ENCODE data around the gene SPTB. TPM values are rescaled to one million over a fixed set of nuclear protein-coding genes. Genes with fewer than 3 reads are reported as not detected.

Gene SPTB
- total RNA-seq, 1 donor from 2014 or later = 312 TPM

GRCh38 chr14:64891173-64891838 lies 11.6 kb upstream of the SPTB start:
- peaks cover 4 to 9% (median 7%) of the 10 kb centered on the region in 3 donors for H3K4me1 ChIP-seq (ENCODE audit: control insufficient read depth in 3 of 3, insufficient read depth in 3 of 3, low read length in 3 of 3)
- H3K27ac ChIP-seq (ENCODE audit: low read depth, low read length) = no peak overlapping the region
- H3K4me3 ChIP-seq (ENCODE audit: low read length in 3 of 3) = no peak overlapping the region

GRCh38 chr14:64889352-64889751 lies 9.6 kb upstream of the SPTB start:
- H3K4me3 ChIP-seq (ENCODE audit: low read length in 3 of 3) = no peak overlapping the region
- H3K27ac ChIP-seq (ENCODE audit: low read depth, low read length) = no peak overlapping the region
- H3K4me1 ChIP-seq (ENCODE audit: control insufficient read depth in 3 of 3, insufficient read depth in 3 of 3, low read length in 3 of 3) = peaks cover 4 to 9% (median 7%) of the 10 kb centered on the region in 3 donors
- H3K9me3 ChIP-seq (ENCODE audit: control insufficient read depth in 3 of 3, low read length in 3 of 3) = no peaks in the 10 kb centered on the region
- H3K9ac ChIP-seq (ENCODE audit: low read depth in 1 of 3, low read length in 3 of 3) = no peak overlapping the region
- no peaks in the 10 kb centered on the region for H3K27me3 ChIP-seq (ENCODE audit: control insufficient read depth in 3 of 3, insufficient read depth in 3 of 3, low read length in 3 of 3)
- H3K36me3 ChIP-seq (ENCODE audit: control insufficient read depth in 3 of 3, insufficient read depth in 3 of 3, low read length in 3 of 3) = no peaks in the 10 kb centered on the region

More at GRCh38 chr14:64891173-64891838, 11.6 kb upstream of the SPTB start:
- Histone ChIP-seq H3K27me3 (ENCODE audit: control insufficient read depth in 3 of 3, insufficient read depth in 3 of 3, low read length in 3 of 3) (no peaks in the 10 kb centered on the region), H3K9me3 (ENCODE audit: control insufficient read depth in 3 of 3, low read length in 3 of 3) (no peaks in the 10 kb centered on the region), H3K9ac (ENCODE audit: low read depth in 1 of 3, low read length in 3 of 3) (no peak overlapping the region), H3K36me3 (ENCODE audit: control insufficient read depth in 3 of 3, insufficient read depth in 3 of 3, low read length in 3 of 3) (no peaks in the 10 kb centered on the region)

- Histone ChIP-seq H3K9ac (ENCODE audit: low read depth in 1 of 3, low read length in 3 of 3) (no peak overlapping the region), H3K4me1 (ENCODE audit: control insufficient read depth in 3 of 3, insufficient read depth in 3 of 3, low read length in 3 of 3) (peaks cover 0 to 5% (median 4%) of the 10 kb centered on the region in 3 donors), H3K27me3 (ENCODE audit: control insufficient read depth in 3 of 3, insufficient read depth in 3 of 3, low read length in 3 of 3) (peaks cover 0 to 3% (median 2%) of the 10 kb centered on the region in 3 donors), H3K27ac (ENCODE audit: low read depth, low read length) (no peak overlapping the region), H3K4me3 (ENCODE audit: low read length in 3 of 3) (no peak overlapping the region), H3K9me3 (ENCODE audit: control insufficient read depth in 3 of 3, low read length in 3 of 3) (no peaks in the 10 kb centered on the region), H3K36me3 (ENCODE audit: control insufficient read depth in 3 of 3, insufficient read depth in 3 of 3, low read length in 3 of 3) (no peaks in the 10 kb centered on the region)
Measured at GRCh38 chr14:64885559-64885958, 5.9 kb upstream of the SPTB start.

GRCh38 chr14:64880221-64881121 lies 764 bp upstream of the SPTB start:
- Histone ChIP-seq H3K9me3 (ENCODE audit: control insufficient read depth in 3 of 3, low read length in 3 of 3) (no peaks in the 10 kb centered on the region), H3K36me3 (ENCODE audit: control insufficient read depth in 3 of 3, insufficient read depth in 3 of 3, low read length in 3 of 3) (no peaks in the 10 kb centered on the region), H3K27me3 (ENCODE audit: control insufficient read depth in 3 of 3, insufficient read depth in 3 of 3, low read length in 3 of 3) (peaks cover 0 to 5% (median 5%) of the 10 kb centered on the region in 3 donors), H3K4me1 (ENCODE audit: control insufficient read depth in 3 of 3, insufficient read depth in 3 of 3, low read length in 3 of 3) (peaks cover 11 to 39% (median 15%) of the 10 kb centered on the region in 3 donors), H3K4me3 (ENCODE audit: low read length in 3 of 3) (peak overlapping the region; percentile 56 to 88 (median 86)), H3K9ac (ENCODE audit: low read depth in 1 of 3, low read length in 3 of 3) (peak overlapping the region; percentile 72 to 82 (median 75)), H3K27ac (ENCODE audit: low read depth, low read length) (peak overlapping the region; percentile 90)

GRCh38 chr14:64878837-64879634 lies 671 bp downstream of the SPTB start:
- Histone ChIP-seq H3K4me1 (ENCODE audit: control insufficient read depth in 3 of 3, insufficient read depth in 3 of 3, low read length in 3 of 3) (peaks cover 21 to 51% (median 29%) of the 10 kb centered on the region in 3 donors), H3K9ac (ENCODE audit: low read depth in 1 of 3, low read length in 3 of 3) (peak overlapping the region; percentile 93 to 97 (median 94)), H3K27me3 (ENCODE audit: control insufficient read depth in 3 of 3, insufficient read depth in 3 of 3, low read length in 3 of 3) (peaks cover 0 to 5% (median 5%) of the 10 kb centered on the region in 3 donors)

GRCh38 chr14:64877846-64878245 lies 1.9 kb downstream of the SPTB start:
- Histone ChIP-seq H3K27ac (ENCODE audit: low read depth, low read length) (peak overlapping the region; percentile 90), H3K27me3 (ENCODE audit: control insufficient read depth in 3 of 3, insufficient read depth in 3 of 3, low read length in 3 of 3) (peaks cover 0 to 6% (median 5%) of the 10 kb centered on the region in 3 donors), H3K4me1 (ENCODE audit: control insufficient read depth in 3 of 3, insufficient read depth in 3 of 3, low read length in 3 of 3) (peaks cover 29 to 62% (median 39%) of the 10 kb centered on the region in 3 donors), H3K4me3 (ENCODE audit: low read length in 3 of 3) (peak overlapping the region; percentile 83 to 88 (median 86)), H3K36me3 (ENCODE audit: control insufficient read depth in 3 of 3, insufficient read depth in 3 of 3, low read length in 3 of 3) (no peaks in the 10 kb centered on the region), H3K9ac (ENCODE audit: low read depth in 1 of 3, low read length in 3 of 3) (peak overlapping the region; percentile 93 to 97 (median 94)), H3K9me3 (ENCODE audit: control insufficient read depth in 3 of 3, low read length in 3 of 3) (no peaks in the 10 kb centered on the region)

More at GRCh38 chr14:64878837-64879634, 671 bp downstream of the SPTB start:
- Histone ChIP-seq H3K9me3 (ENCODE audit: control insufficient read depth in 3 of 3, low read length in 3 of 3) (no peaks in the 10 kb centered on the region), H3K4me3 (ENCODE audit: low read length in 3 of 3) (peak overlapping the region; percentile 83 to 88 (median 86)), H3K27ac (ENCODE audit: low read depth, low read length) (peak overlapping the region; percentile 90), H3K36me3 (ENCODE audit: control insufficient read depth in 3 of 3, insufficient read depth in 3 of 3, low read length in 3 of 3) (no peaks in the 10 kb centered on the region)

GRCh38 chr14:64875350-64875749 lies 4.4 kb downstream of the SPTB start:
- Histone ChIP-seq H3K36me3 (ENCODE audit: control insufficient read depth in 3 of 3, insufficient read depth in 3 of 3, low read length in 3 of 3) (no peaks in the 10 kb centered on the region), H3K27me3 (ENCODE audit: control insufficient read depth in 3 of 3, insufficient read depth in 3 of 3, low read length in 3 of 3) (peaks cover 0 to 6% (median 3%) of the 10 kb centered on the region in 3 donors), H3K9me3 (ENCODE audit: control insufficient read depth in 3 of 3, low read length in 3 of 3) (no peaks in the 10 kb centered on the region), H3K27ac (ENCODE audit: low read depth, low read length) (peak overlapping the region; percentile 61), H3K9ac (ENCODE audit: low read depth in 1 of 3, low read length in 3 of 3) (no peak overlapping the region), H3K4me1 (ENCODE audit: control insufficient read depth in 3 of 3, insufficient read depth in 3 of 3, low read length in 3 of 3) (peaks cover 42 to 76% (median 54%) of the 10 kb centered on the region in 3 donors), H3K4me3 (ENCODE audit: low read length in 3 of 3) (no peak overlapping the region)

- peak overlapping the region; percentile 61 for H3K27ac ChIP-seq (ENCODE audit: low read depth, low read length)
- H3K9ac ChIP-seq (ENCODE audit: low read depth in 1 of 3, low read length in 3 of 3) = peak overlapping the region in 1 of 3 donors; percentile 25
- H3K27me3 ChIP-seq (ENCODE audit: control insufficient read depth in 3 of 3, insufficient read depth in 3 of 3, low read length in 3 of 3) = peaks cover 0 to 6% (median 0%) of the 10 kb centered on the region in 3 donors
- peaks cover 42 to 72% (median 55%) of the 10 kb centered on the region in 3 donors for H3K4me1 ChIP-seq (ENCODE audit: control insufficient read depth in 3 of 3, insufficient read depth in 3 of 3, low read length in 3 of 3)
- H3K36me3 ChIP-seq (ENCODE audit: control insufficient read depth in 3 of 3, insufficient read depth in 3 of 3, low read length in 3 of 3) = no peaks in the 10 kb centered on the region
- H3K9me3 ChIP-seq (ENCODE audit: control insufficient read depth in 3 of 3, low read length in 3 of 3) = no peaks in the 10 kb centered on the region
- H3K4me3 ChIP-seq (ENCODE audit: low read length in 3 of 3) = no peak overlapping the region
Measured at GRCh38 chr14:64873506-64874219, 6.0 kb downstream of the SPTB start.

- H3K9ac ChIP-seq (ENCODE audit: low read depth in 1 of 3, low read length in 3 of 3) = no peak overlapping the region
- no peak overlapping the region for H3K4me3 ChIP-seq (ENCODE audit: low read length in 3 of 3)
- no peak overlapping the region for H3K27ac ChIP-seq (ENCODE audit: low read depth, low read length)
- peaks cover 48 to 73% (median 57%) of the 10 kb centered on the region in 3 donors for H3K4me1 ChIP-seq (ENCODE audit: control insufficient read depth in 3 of 3, insufficient read depth in 3 of 3, low read length in 3 of 3)
- peaks cover 0 to 3% (median 2%) of the 10 kb centered on the region in 3 donors for H3K27me3 ChIP-seq (ENCODE audit: control insufficient read depth in 3 of 3, insufficient read depth in 3 of 3, low read length in 3 of 3)
- peaks cover under 1 to 2% (median 1%) of the 10 kb centered on the region in 3 donors for H3K36me3 ChIP-seq (ENCODE audit: control insufficient read depth in 3 of 3, insufficient read depth in 3 of 3, low read length in 3 of 3)
- no peaks in the 10 kb centered on the region for H3K9me3 ChIP-seq (ENCODE audit: control insufficient read depth in 3 of 3, low read length in 3 of 3)
Measured at GRCh38 chr14:64871344-64871743, 8.4 kb downstream of the SPTB start.

Measured in skeletal muscle tissue (tissue), 4 donors.